Endothelial cell of umbilical vein (primary cell): ENCODE data around the gene EXOC3L1. TPM values are rescaled to one million over a fixed set of nuclear protein-coding genes. Genes with fewer than 3 reads are reported as not detected.

Experiments used
- BruUV-seq: library from RNA; stranded (reverse); fragments of 400-500 nt; replicated peaks from 2 replicates; lab custom pipeline; 2021; lab: Mats Ljungman, UMichigan
- CTCF ChIA-PET: fragments of 300-600, 350-600 bp; sonication (Branson Sonifier 250); formaldehyde crosslinking; loops from one replicate; lab custom pipeline; 2021; ENCODE audit warnings: antibody characterized with exemption, inconsistent platforms; lab: Charles Lee
- POLR2A ChIA-PET: fragments of 300-600, 350-600 bp; sonication (Branson Sonifier 250); formaldehyde crosslinking; loops from one replicate; lab custom pipeline; 2021; ENCODE audit warnings: antibody characterized with exemption, inconsistent platforms; lab: Charles Lee
- DNase-seq: peaks from one replicate; pipeline ENCODE4 v3.0.0-alpha.2; 2011; ENCODE audit warnings: low read depth, low spot score
- FAIRE-seq: peaks from 2 replicates; lab custom pipeline; 2011; peaks lifted over from hg19 to GRCh38; lab: Jason Lieb, UNC
- H2AFZ ChIP-seq: 2 replicates; pipeline ENCODE4 v1.6.0; 2012; ENCODE audit warnings: low read depth, low read length, control low read depth, inconsistent platforms
- H3K27ac ChIP-seq: 2 replicates; pipeline ENCODE4 v1.5.1; 2011; ENCODE audit warnings: low read depth, mild to moderate bottlenecking, control low read depth, low read length, moderate library complexity; ENCODE audit not compliant: insufficient read depth
- H3K27me3 ChIP-seq, 2 experiments: 2 replicates each; pipeline versions ENCODE4 v1.6.0 to v1.6.1; 2011; ENCODE audit warnings: low read length in 2 of 2, mixed read lengths in 1 of 2; ENCODE audit not compliant: control insufficient read depth in 2 of 2, insufficient read depth in 2 of 2
- H3K36me3 ChIP-seq, 2 experiments: 2 replicates in 1 of 2; 3 replicates in 1 of 2; pipeline ENCODE4 v1.5.1; 2011; ENCODE audit warnings: low read length in 2 of 2, mild to moderate bottlenecking in 1 of 2, moderate library complexity in 1 of 2; ENCODE audit not compliant: control insufficient read depth in 2 of 2, insufficient read depth in 2 of 2; ENCODE audit errors: extremely low read depth in 1 of 2
- H3K4me1 ChIP-seq: 3 replicates; pipeline ENCODE4 v1.5.1; 2011; ENCODE audit warnings: mild to moderate bottlenecking, low read length; ENCODE audit not compliant: control insufficient read depth, insufficient read depth; ENCODE audit errors: extremely low read depth
- H3K4me2 ChIP-seq: 2 replicates; pipeline ENCODE4 v1.6.1; 2011; ENCODE audit warnings: low read length, control low read depth, mixed read lengths; ENCODE audit not compliant: insufficient read depth
- H3K4me3 ChIP-seq, 3 experiments: fragments of 200-600 bp in 1 of 3; sonication (generic), shearing (Covaris generic) in 1 of 3; replicated peaks in 1 of 3; 2 replicates each; pipeline ENCODE4 v1.5.1; 2011 to 2016; ENCODE audit warnings: control low read depth in 3 of 3, low read length in 3 of 3, mild to moderate bottlenecking in 2 of 3, inconsistent platforms in 1 of 3, low read depth in 1 of 3, moderate library complexity in 1 of 3; ENCODE audit not compliant: insufficient read depth in 1 of 3
- H3K79me2 ChIP-seq: 2 replicates; pipeline ENCODE4 v1.6.0; 2012; ENCODE audit warnings: low read length, inconsistent platforms; ENCODE audit not compliant: control insufficient read depth, insufficient read depth
- H3K9ac ChIP-seq: replicated peaks from 2 replicates; pipeline ENCODE3; 2011; ENCODE audit warnings: low read length, control low read depth; ENCODE audit not compliant: insufficient read depth; ENCODE audit errors: extremely low read depth
- H3K9me1 ChIP-seq: replicated peaks from 3 replicates; pipeline ENCODE4 v1.6.0; 2011; ENCODE audit warnings: mild to moderate bottlenecking, low read length; ENCODE audit not compliant: control insufficient read depth, insufficient read depth; ENCODE audit errors: extremely low read depth
- H3K9me3 ChIP-seq: replicated peaks from 2 replicates; pipeline ENCODE4 v1.5.1; 2012; ENCODE audit warnings: low read length, inconsistent platforms; ENCODE audit not compliant: control insufficient read depth, insufficient read depth
- H4K20me1 ChIP-seq: replicated peaks from 2 replicates; pipeline ENCODE3; 2011; ENCODE audit warnings: mild to moderate bottlenecking, low read length; ENCODE audit not compliant: control insufficient read depth, insufficient read depth; ENCODE audit errors: extremely low read depth
- EZH2 ChIP-seq: IDR thresholded peaks from 2 replicates; pipeline ENCODE4 v1.6.1; 2012; ENCODE audit warnings: borderline replicate concordance, low read depth, mild to moderate bottlenecking, moderate library complexity, low read length, inconsistent platforms; ENCODE audit not compliant: severe bottlenecking
- FOS ChIP-seq: IDR thresholded peaks from 2 replicates; pipeline ENCODE4 v1.6.1; 2011; ENCODE audit warnings: mild to moderate bottlenecking, low read length, moderate library complexity, borderline replicate concordance; ENCODE audit not compliant: insufficient read depth
- GATA2 ChIP-seq: IDR thresholded peaks from 2 replicates; pipeline ENCODE4 v1.7.0; 2011; ENCODE audit warnings: low read depth, mild to moderate bottlenecking, moderate library complexity, mixed read lengths, low read length; ENCODE audit not compliant: insufficient read length, insufficient read depth
- JUN ChIP-seq: IDR thresholded peaks from 2 replicates; pipeline ENCODE4 v1.6.1; 2011; ENCODE audit warnings: borderline replicate concordance, low read depth; ENCODE audit not compliant: insufficient read length, insufficient read depth
- MYC ChIP-seq: IDR thresholded peaks from one replicate; pipeline ENCODE4 v1.6.1; 2011; ENCODE audit warnings: mild to moderate bottlenecking, low read depth, low read length
- POLR2A ChIP-seq: IDR thresholded peaks from 2 replicates; pipeline ENCODE4 v1.6.1; 2012; ENCODE audit warnings: low read depth, mild to moderate bottlenecking, control low read depth, low read length
- POLR2AphosphoS5 ChIP-seq: IDR thresholded peaks from 2 replicates; pipeline ENCODE4 v1.6.1; 2012; ENCODE audit warnings: low read depth, mild to moderate bottlenecking, control low read depth, low read length, moderate library complexity; ENCODE audit not compliant: insufficient read depth
- dilution Hi-C: fragments of 300-500 bp; cut with MboI; formaldehyde crosslinking; loops from one replicate; pipeline ENCODE4 v1.15.0; 2019; ENCODE audit warnings: low sequenced_read_pairs; ENCODE audit not compliant: extremely low pct_ligation_motif_present
- intact Hi-C: fragments of 100-400 bp; cut with micrococcal nuclease; formaldehyde crosslinking; loops from one replicate; pipeline ENCODE4 v1.10.0; 2022
- polyA plus RNA-seq, 4 experiments: library from polyadenylated mRNA; depleted of rRNA in 3 of 4; stranded (reverse) in 3 of 4; unstranded in 1 of 4; fragments of >200 nt; gene quantifications; 2 replicates each; pipeline versions ENCODE4 v1.2.1 to v1.2.3, GENCODE V29; 2011 to 2012; ENCODE audit warnings: missing spikeins in 1 of 4
- total RNA-seq: library from RNA; stranded (reverse); gene quantifications from 2 replicates; pipeline ENCODE4 v1.2.3, GENCODE V29; 2021
- TF ChIP-seq, protein P1 (sequence below): IDR thresholded peaks from 2 replicates; pipeline ENCODE4 v1.6.1; 2011; ENCODE audit not compliant: insufficient read depth, insufficient read length
- TF ChIP-seq, protein P2 (sequence below), 2 donors: IDR thresholded peaks; 1 replicate in 1 of 2; 2 replicates in 1 of 2; pipeline ENCODE4 v1.5.1; 2011; ENCODE audit warnings: low read length in 2 of 2, mild to moderate bottlenecking in 2 of 2, moderate library complexity in 2 of 2, control low read depth in 1 of 2, inconsistent platforms in 1 of 2, low read depth in 1 of 2; ENCODE audit not compliant: insufficient read depth in 1 of 2; ENCODE audit errors: extremely low read depth in 1 of 2

EXOC3L1 gene
- total and polyA plus RNA-seq, 2 donors (not counting 3 experiments of a cell fraction or from before 2014, with no cell fraction given) = 10.8 to 11.6 TPM

DNA sequence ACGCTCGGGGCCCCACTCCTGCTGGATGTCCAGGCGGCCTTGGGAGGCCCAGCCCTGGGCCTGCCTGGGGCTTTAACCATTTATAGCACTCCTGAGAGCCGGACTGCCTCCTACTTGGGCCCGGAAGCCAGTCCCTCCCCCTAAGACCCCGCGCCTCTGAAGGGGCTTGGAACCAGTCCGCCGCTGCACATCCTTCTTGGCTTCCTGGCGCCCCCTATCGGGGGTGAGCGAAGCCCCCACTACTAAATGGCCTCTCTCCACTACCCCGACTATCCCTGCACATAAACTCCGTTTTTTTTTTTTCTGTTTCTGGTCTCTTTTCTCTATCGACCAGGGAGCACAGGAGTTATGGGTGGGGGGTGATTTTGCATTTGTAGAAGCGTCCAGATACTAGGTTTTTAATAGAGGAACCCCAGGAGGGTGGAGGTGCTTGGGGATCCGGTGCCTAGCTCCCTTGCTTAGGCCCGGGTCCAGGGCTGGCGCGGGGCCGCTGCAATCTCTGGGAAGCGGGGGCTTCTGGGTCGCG is 20.2 kb downstream of the EXOC3L1 start:
- DNase-seq = peak; percentile 35
- Histone ChIP-seq H3K9ac (peak overlapping the region; percentile 53), H3K4me1 (peaks cover 24% of the 10 kb centered on the region), H4K20me1 (no peaks in the 10 kb centered on the region), H3K27me3 (peaks cover 19 to 25% of the 10 kb centered on the region in 2 experiments), H3K9me1 (no peaks in the 10 kb centered on the region), H3K36me3 (no peaks in the 10 kb centered on the region), H2AFZ (peak overlapping the region; percentile 80), H3K79me2 (no peaks in the 10 kb centered on the region), H3K9me3 (no peaks in the 10 kb centered on the region), H3K4me2 (peak overlapping the region; percentile 77), H3K4me3 (peak overlapping the region; percentile 29 to 50 (median 34)), H3K27ac (peak overlapping the region; percentile 41)
- TF ChIP-seq, protein P1, sequence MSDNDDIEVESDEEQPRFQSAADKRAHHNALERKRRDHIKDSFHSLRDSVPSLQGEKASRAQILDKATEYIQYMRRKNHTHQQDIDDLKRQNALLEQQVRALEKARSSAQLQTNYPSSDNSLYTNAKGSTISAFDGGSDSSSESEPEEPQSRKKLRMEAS = no peak
- TF ChIP-seq, protein P2, sequence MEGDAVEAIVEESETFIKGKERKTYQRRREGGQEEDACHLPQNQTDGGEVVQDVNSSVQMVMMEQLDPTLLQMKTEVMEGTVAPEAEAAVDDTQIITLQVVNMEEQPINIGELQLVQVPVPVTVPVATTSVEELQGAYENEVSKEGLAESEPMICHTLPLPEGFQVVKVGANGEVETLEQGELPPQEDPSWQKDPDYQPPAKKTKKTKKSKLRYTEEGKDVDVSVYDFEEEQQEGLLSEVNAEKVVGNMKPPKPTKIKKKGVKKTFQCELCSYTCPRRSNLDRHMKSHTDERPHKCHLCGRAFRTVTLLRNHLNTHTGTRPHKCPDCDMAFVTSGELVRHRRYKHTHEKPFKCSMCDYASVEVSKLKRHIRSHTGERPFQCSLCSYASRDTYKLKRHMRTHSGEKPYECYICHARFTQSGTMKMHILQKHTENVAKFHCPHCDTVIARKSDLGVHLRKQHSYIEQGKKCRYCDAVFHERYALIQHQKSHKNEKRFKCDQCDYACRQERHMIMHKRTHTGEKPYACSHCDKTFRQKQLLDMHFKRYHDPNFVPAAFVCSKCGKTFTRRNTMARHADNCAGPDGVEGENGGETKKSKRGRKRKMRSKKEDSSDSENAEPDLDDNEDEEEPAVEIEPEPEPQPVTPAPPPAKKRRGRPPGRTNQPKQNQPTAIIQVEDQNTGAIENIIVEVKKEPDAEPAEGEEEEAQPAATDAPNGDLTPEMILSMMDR (IDR thresholded peaks at IDR 0.05; ENCODE audit: extremely low read depth in 1 of 2, insufficient read depth in 1 of 2, low read depth in 1 of 2, low read length in 2 of 2) = peak; percentile 58 to 78
- dilution Hi-C loops = no loop called here
- intact Hi-C loops = no loop called here
- FAIRE-seq = peak; percentile 28
- no TSS peak for BruUV-seq
- CTCF ChIA-PET = interaction anchor here (1.0 to 4.2 kb wide), 10 partner anchors 9 to 216 kb away, joined by 4 to 29 read pairs (median 8); partner anchors contain the start of genes EXOC3L1, FBXL8, MATCAP1 and TRADD
- POLR2A ChIA-PET = interaction anchor here (1.0 to 1.2 kb wide), 2 partner anchors 9 to 10 kb away, joined by 3 to 6 read pairs; partner anchors contain the start of genes FBXL8 and TRADD

DNA sequence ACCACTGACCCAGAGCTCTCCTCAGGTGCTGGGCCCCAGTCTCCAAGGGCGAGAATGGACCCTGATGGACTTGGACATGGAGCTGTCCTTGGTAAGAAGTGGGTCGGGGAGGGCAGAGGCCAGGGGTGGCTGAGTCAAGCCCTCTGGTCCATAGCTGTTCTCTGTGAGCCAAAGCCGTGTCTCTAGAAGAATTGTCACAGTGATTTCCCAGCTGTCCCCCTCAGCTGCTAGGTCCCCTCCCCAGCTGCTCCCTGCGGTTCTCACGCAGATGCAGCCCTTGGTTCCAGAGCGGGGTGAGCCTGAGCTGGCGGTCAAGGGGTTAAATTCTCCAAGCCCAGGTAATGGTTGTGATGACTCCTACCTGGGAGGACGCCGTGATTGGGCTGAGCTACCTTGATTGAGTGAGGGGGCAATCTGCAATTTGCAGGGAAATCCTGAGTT is 20.9 kb downstream of the EXOC3L1 start:
- H3K27ac ChIP-seq = no peak overlapping the region
- dilution Hi-C loops = no loop called here

More for the DNA sequence above, 20.9 kb downstream of the EXOC3L1 start:
- H4K20me1 ChIP-seq = no peaks in the 10 kb centered on the region
- H3K36me3 ChIP-seq = no peaks in the 10 kb centered on the region
- CTCF ChIA-PET = interaction anchor here (0.6 to 4.2 kb wide), 11 partner anchors 9 to 215 kb away, joined by 3 to 29 read pairs (median 8); partner anchors contain the start of genes EXOC3L1, FBXL8, MATCAP1 and TRADD
- no peak for FAIRE-seq
- no peak overlapping the region for H3K4me2 ChIP-seq
- H3K4me3 ChIP-seq = no peak overlapping the region
- H3K4me1 ChIP-seq = peaks cover 23% of the 10 kb centered on the region
- H3K9ac ChIP-seq = no peak overlapping the region
- H3K27me3 ChIP-seq = peaks cover 24 to 30% of the 10 kb centered on the region in 2 experiments
- no peaks in the 10 kb centered on the region for H3K79me2 ChIP-seq
- intact Hi-C loops = no loop called here
- H2AFZ ChIP-seq = no peak overlapping the region
- POLR2A ChIA-PET = no interaction called here
- no peaks in the 10 kb centered on the region for H3K9me1 ChIP-seq
- no TSS peak for BruUV-seq
- DNase-seq = no peak
- TF ChIP-seq POLR2A (no peak), MYC (no peak), POLR2AphosphoS5 (no peak), EZH2 (no peak), FOS (no peak), JUN (no peak), GATA2 (no peak)
- TF ChIP-seq, protein P1 = no peak
- TF ChIP-seq, protein P2 (IDR thresholded peaks at IDR 0.05; ENCODE audit: extremely low read depth in 1 of 2, insufficient read depth in 1 of 2, low read depth in 1 of 2, low read length in 2 of 2) = no peak
- no peaks in the 10 kb centered on the region for H3K9me3 ChIP-seq
